Neural progenitor cell (in vitro differentiated cells): ENCODE data around the gene LTBP2.

Source experiments
- CTCF ChIP-seq: fragments of 200-600 bp; sonication (generic); IDR thresholded peaks from 2 replicates; pipeline ENCODE4 v1.5.1; 2017; ENCODE audit warnings: antibody characterized with exemption, mild to moderate bottlenecking
- EZH2 ChIP-seq: fragments of 200-600 bp; sonication (generic); IDR thresholded peaks from 2 replicates; pipeline ENCODE4 v1.6.1; 2017; ENCODE audit warnings: antibody characterized with exemption, mild to moderate bottlenecking, moderate library complexity
- EZH2phosphoT487 ChIP-seq: fragments of 200-600 bp; sonication (generic); IDR thresholded peaks from 2 replicates; pipeline ENCODE4 v1.6.1; 2017; ENCODE audit warnings: antibody characterized with exemption

- TF ChIP-seq EZH2phosphoT487 (no peak), CTCF (no peak), EZH2 (no peak)
Measured at GRCh38 chr14:74648601-74649000, 36.6 kb upstream of the LTBP2 start.
